HEK293 (cell line): ENCODE measurements around the gene CTRB1.

Experiments used
- CTCF ChIA-PET: fragments of 350-600 bp; formaldehyde crosslinking; extraction: SDS; loops from one replicate; lab custom pipeline; 2021; ENCODE audit warnings: antibody characterized with exemption; lab: Yijun Ruan, JAX
- POLR2A ChIA-PET: fragments of 300-600 bp; formaldehyde crosslinking; extraction: SDS; loops from one replicate; lab custom pipeline; 2020; ENCODE audit warnings: antibody characterized with exemption, inconsistent platforms; lab: Yijun Ruan, JAX
- H3K27ac ChIP-seq: fragments of 200-500 bp; sonication (Bioruptor generic); 2 replicates; pipeline ENCODE4 v1.5.1; 2014; ENCODE audit warnings: low read depth, low read length, control low read depth, inconsistent platforms; ENCODE audit errors: extremely low read depth
- H3K36me3 ChIP-seq, 2 experiments: fragments of 200-500 bp in 1 of 2; sonication (Bioruptor generic) in 1 of 2; 1 replicate in 1 of 2; 2 replicates in 1 of 2; pipeline ENCODE4 v1.5.1; 2014 to 2017; ENCODE audit warnings: inconsistent platforms in 2 of 2, low read length in 2 of 2; ENCODE audit not compliant: control insufficient read depth in 2 of 2, insufficient read depth in 1 of 2
- H3K4me1 ChIP-seq: fragments of 200-500 bp; sonication (Bioruptor generic); 2 replicates; pipeline ENCODE4 v1.5.1; 2014; ENCODE audit warnings: mild to moderate bottlenecking, low read length, inconsistent platforms; ENCODE audit not compliant: control insufficient read depth, insufficient read depth
- H3K4me3 ChIP-seq: 2 replicates; pipeline ENCODE4 v1.5.1; 2011; ENCODE audit warnings: low read depth, mild to moderate bottlenecking, control low read depth, low read length, moderate library complexity
- H3K9me3 ChIP-seq: fragments of 200-500 bp; sonication (Bioruptor generic); 2 replicates; pipeline ENCODE4 v1.5.1; 2014; ENCODE audit warnings: low read depth, low read length, inconsistent platforms; ENCODE audit not compliant: control insufficient read depth, insufficient read depth
- ATF2 ChIP-seq: fragments of 450-650 bp; formaldehyde crosslinking; IDR thresholded peaks from 2 replicates; pipeline ENCODE4 v1.5.1; 2016; ENCODE audit warnings: missing biosample characterization, missing genetic modification characterization, low read depth
- SCRT2 ChIP-seq: fragments of 450-650 bp; formaldehyde crosslinking; IDR thresholded peaks from 2 replicates; pipeline ENCODE4 v1.5.1; 2016; ENCODE audit warnings: missing biosample characterization, missing genetic modification characterization
- ZEB2 ChIP-seq: fragments of 450-650 bp; formaldehyde crosslinking; IDR thresholded peaks from 2 replicates; pipeline ENCODE4 v1.5.1; 2016; ENCODE audit warnings: missing biosample characterization, missing genetic modification characterization
- ZNF274 ChIP-seq, 2 experiments: fragments of 200-500 bp in 1 of 2; fragments of 450-650 bp in 1 of 2; sonication (Bioruptor generic) in 1 of 2; formaldehyde crosslinking in 1 of 2; IDR thresholded peaks; 2 replicates each; pipeline versions ENCODE4 v1.5.1 to v1.6.1; 2014 to 2016; ENCODE audit warnings: borderline replicate concordance in 1 of 2, inconsistent platforms in 1 of 2, low read length in 1 of 2, missing biosample characterization in 1 of 2, missing genetic modification characterization in 1 of 2
- ZNF280C ChIP-seq: fragments of 450-650 bp; formaldehyde crosslinking; IDR thresholded peaks from 2 replicates; pipeline ENCODE4 v1.5.1; 2016; ENCODE audit warnings: missing biosample characterization, missing genetic modification characterization
- ZNF416 ChIP-seq: fragments of 450-650 bp; formaldehyde crosslinking; IDR thresholded peaks from 2 replicates; pipeline ENCODE4 v1.5.1; 2016; ENCODE audit warnings: missing biosample characterization, missing genetic modification characterization
- ZNF596 ChIP-seq: fragments of 450-650 bp; IDR thresholded peaks from 2 replicates; pipeline ENCODE4 v1.5.0; 2018; ENCODE audit warnings: missing biosample characterization, mild to moderate bottlenecking, missing genetic modification characterization, moderate library complexity
- ZNF664 ChIP-seq: fragments of 450-650 bp; formaldehyde crosslinking; IDR thresholded peaks from 2 replicates; pipeline ENCODE4 v1.5.1; 2016; ENCODE audit warnings: missing biosample characterization, missing genetic modification characterization
- ZNF792 ChIP-seq: fragments of 450-650 bp; formaldehyde crosslinking; IDR thresholded peaks from 2 replicates; pipeline ENCODE4 v1.5.1; 2016; ENCODE audit warnings: missing biosample characterization, missing genetic modification characterization
- TF ChIP-seq, protein P1 (sequence below): fragments of 450-650 bp; formaldehyde crosslinking; IDR thresholded peaks from 2 replicates; pipeline ENCODE4 v1.5.1; 2016; ENCODE audit warnings: missing biosample characterization, missing genetic modification characterization, borderline replicate concordance
- TF ChIP-seq, protein P2 (sequence below): fragments of 450-650 bp; formaldehyde crosslinking; IDR thresholded peaks from 2 replicates; pipeline ENCODE4 v1.5.1; 2016; ENCODE audit warnings: missing biosample characterization, missing genetic modification characterization

Gene CTRB1

GRCh38 chr16:75193730-75194444 is 24.9 kb upstream of the CTRB1 start:
- Histone ChIP-seq H3K27ac (no peak overlapping the region), H3K4me3 (no peak overlapping the region), H3K36me3 (no peaks in the 10 kb centered on the region), H3K4me1 (no peaks in the 10 kb centered on the region), H3K9me3 (no peaks in the 10 kb centered on the region)
- ChIA-PET POLR2A (no interaction called here), CTCF (no interaction called here)
- TF ChIP-seq, protein P1, sequence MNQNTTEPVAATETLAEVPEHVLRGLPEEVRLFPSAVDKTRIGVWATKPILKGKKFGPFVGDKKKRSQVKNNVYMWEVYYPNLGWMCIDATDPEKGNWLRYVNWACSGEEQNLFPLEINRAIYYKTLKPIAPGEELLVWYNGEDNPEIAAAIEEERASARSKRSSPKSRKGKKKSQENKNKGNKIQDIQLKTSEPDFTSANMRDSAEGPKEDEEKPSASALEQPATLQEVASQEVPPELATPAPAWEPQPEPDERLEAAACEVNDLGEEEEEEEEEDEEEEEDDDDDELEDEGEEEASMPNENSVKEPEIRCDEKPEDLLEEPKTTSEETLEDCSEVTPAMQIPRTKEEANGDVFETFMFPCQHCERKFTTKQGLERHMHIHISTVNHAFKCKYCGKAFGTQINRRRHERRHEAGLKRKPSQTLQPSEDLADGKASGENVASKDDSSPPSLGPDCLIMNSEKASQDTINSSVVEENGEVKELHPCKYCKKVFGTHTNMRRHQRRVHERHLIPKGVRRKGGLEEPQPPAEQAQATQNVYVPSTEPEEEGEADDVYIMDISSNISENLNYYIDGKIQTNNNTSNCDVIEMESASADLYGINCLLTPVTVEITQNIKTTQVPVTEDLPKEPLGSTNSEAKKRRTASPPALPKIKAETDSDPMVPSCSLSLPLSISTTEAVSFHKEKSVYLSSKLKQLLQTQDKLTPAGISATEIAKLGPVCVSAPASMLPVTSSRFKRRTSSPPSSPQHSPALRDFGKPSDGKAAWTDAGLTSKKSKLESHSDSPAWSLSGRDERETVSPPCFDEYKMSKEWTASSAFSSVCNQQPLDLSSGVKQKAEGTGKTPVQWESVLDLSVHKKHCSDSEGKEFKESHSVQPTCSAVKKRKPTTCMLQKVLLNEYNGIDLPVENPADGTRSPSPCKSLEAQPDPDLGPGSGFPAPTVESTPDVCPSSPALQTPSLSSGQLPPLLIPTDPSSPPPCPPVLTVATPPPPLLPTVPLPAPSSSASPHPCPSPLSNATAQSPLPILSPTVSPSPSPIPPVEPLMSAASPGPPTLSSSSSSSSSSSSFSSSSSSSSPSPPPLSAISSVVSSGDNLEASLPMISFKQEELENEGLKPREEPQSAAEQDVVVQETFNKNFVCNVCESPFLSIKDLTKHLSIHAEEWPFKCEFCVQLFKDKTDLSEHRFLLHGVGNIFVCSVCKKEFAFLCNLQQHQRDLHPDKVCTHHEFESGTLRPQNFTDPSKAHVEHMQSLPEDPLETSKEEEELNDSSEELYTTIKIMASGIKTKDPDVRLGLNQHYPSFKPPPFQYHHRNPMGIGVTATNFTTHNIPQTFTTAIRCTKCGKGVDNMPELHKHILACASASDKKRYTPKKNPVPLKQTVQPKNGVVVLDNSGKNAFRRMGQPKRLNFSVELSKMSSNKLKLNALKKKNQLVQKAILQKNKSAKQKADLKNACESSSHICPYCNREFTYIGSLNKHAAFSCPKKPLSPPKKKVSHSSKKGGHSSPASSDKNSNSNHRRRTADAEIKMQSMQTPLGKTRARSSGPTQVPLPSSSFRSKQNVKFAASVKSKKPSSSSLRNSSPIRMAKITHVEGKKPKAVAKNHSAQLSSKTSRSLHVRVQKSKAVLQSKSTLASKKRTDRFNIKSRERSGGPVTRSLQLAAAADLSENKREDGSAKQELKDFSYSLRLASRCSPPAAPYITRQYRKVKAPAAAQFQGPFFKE, result no peak
- TF ChIP-seq ATF2 (tag by site-specific recombination) (no peak), SCRT2 (tag by site-specific recombination) (no peak), ZEB2 (tag by site-specific recombination) (no peak), ZNF596 (tag by site-specific recombination) (no peak), ZNF664 (tag by site-specific recombination) (no peak), ZNF274 (IDR thresholded peaks at IDR 0.05; ENCODE audit: low read length) (no peak), ZNF274 (tag by site-specific recombination; IDR thresholded peaks at IDR 0.05; ENCODE audit: borderline replicate concordance) (no peak; the same call in 1 of the 2 replicates), ZNF792 (tag by site-specific recombination) (no peak), ZNF280C (tag by site-specific recombination) (no peak), ZNF416 (no peak)
- TF ChIP-seq, protein P2, sequence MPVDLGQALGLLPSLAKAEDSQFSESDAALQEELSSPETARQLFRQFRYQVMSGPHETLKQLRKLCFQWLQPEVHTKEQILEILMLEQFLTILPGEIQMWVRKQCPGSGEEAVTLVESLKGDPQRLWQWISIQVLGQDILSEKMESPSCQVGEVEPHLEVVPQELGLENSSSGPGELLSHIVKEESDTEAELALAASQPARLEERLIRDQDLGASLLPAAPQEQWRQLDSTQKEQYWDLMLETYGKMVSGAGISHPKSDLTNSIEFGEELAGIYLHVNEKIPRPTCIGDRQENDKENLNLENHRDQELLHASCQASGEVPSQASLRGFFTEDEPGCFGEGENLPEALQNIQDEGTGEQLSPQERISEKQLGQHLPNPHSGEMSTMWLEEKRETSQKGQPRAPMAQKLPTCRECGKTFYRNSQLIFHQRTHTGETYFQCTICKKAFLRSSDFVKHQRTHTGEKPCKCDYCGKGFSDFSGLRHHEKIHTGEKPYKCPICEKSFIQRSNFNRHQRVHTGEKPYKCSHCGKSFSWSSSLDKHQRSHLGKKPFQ (tag by site-specific recombination), result no peak
